ENCODE results near the gene TNS1. TPM values are rescaled to one million over a fixed set of nuclear protein-coding genes. Genes with fewer than 3 reads are reported as not detected.
A peak's percentile ranks its signal among the peaks of the same experiment; 100 is the strongest.

Gene TNS1
- total RNA-seq, 1 experiment from 2014 or later, result 3.1 TPM

DNA sequence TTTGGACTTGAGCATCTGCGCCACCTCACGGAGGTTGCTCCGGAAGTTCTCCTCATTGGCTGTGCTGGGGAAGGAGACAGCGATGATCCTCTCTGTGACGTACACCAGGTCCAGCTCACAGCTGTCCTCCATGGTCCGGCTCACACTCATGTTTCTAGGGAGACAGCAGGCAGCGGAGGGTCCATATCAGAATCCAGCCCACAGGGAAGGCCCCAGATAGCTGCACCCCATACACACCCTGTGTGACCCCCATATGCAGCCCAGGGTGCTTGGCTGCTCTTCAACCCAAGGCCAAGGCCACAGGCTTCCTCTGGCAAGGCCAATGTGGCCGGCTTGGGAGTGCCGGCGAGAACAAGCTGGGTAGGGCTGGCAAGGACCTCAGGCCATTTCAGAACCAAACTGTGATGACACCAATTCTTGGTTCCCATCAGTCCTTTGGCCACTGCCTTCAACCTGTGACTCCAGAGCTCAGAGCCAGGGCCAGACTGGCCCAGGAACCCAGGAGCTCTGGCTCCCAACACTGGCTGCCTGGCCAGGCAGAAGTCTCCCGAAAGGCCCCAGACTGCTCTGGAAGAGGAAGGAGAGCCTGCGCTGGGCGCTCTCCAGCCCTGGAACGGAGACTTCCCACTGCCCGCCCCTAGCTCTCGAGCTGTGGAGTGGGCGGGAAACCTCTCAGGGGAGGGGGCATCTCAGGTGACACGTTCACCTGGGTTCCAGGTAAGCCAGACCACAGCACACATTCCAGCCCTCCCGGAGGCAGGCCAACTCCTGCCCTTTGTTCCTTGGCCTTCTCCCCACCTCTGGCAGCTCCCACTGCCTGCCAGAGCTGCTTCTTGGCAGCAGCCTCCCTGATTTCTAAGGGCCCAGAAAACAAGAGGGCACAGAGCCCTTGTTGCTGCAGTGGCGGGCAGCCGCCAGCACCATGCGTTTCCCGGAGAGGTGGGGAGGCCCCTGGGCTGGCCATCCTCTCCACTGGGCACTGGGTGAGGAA lies 104.7 kb downstream of the TNS1 start:
- Histone ChIP-seq H3K27me3 (ENCODE audit: control insufficient read depth, insufficient read depth, low read length) (no peaks in the 10 kb centered on the region), H3K4me3 (ENCODE audit: insufficient read depth, low read depth, low read length) (no peak overlapping the region), H3K36me3 (replicated peaks; ENCODE audit: control insufficient read depth, insufficient read depth, low read length) (no peaks in the 10 kb centered on the region; the same call in 1 of the 2 replicates)
- peak; percentile 68 for DNase-seq

DNA sequence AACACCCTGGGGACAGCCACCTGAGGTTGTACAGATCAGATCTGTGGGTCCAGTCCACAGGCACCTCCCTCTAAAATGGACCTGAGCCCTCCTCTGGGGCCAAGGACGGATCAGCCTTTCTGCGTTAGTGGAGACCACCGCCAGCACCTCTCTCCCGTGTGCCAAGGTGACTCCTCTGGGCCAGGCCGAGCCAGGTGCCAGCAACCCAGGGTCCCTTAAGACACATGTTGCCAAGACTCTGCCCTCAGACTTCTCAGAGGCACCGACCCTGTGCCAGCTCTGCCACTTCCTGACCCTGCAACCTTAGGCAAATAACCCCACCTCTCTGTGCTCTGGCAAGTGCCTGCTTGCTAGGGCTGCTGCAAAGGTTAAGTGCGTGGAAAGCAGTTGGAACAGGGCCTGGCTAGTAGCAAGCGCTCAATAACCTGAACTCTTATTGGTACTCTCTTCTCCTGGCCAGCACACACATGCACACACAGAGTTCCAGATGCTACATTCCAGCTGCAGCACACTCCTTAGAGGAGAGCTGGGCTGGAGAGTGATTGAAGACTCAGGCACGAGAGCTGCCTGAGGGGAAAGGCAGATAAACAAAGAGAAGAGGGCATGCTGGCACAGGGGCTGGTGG lies 105.6 kb downstream of the TNS1 start:
- DNase-seq, result no peak
- H3K4me3 ChIP-seq (ENCODE audit: insufficient read depth, low read depth, low read length), result no peak overlapping the region
- no peaks in the 10 kb centered on the region; the same call in 1 of the 2 replicates for H3K36me3 ChIP-seq (replicated peaks; ENCODE audit: control insufficient read depth, insufficient read depth, low read length)
- no peaks in the 10 kb centered on the region for H3K27me3 ChIP-seq (ENCODE audit: control insufficient read depth, insufficient read depth, low read length)

DNA sequence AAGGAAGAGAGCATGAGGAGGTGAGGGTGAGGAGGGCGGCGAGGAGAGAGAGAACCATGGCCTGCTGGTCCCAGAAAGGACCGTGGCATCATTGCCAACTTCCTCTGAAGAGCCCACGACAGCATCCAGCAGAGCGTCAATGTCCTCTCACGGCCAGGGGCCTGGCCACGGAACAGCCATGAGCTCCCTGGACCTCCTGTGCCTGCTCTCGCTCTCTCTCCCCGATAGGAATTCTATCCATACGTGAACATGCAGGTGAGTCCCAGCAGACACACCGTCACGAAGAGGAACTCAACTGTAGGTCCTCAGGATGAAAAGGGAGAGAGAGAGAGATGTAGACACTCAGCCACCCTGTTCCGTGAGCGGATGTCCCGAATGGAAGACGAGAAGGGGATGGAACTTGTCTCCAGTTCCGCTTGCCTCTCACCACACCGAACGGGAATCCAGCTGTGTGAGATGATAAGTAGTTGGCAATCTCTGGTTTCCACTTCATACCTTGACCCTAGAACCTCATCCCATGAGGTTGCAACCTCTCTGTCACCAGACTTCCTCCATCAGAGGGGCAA lies 107.6 kb downstream of the TNS1 start:
- H3K36me3 ChIP-seq (replicated peaks; ENCODE audit: control insufficient read depth, insufficient read depth, low read length), result no peaks in the 10 kb centered on the region; the same call in 1 of the 2 replicates
- H3K27me3 ChIP-seq (ENCODE audit: control insufficient read depth, insufficient read depth, low read length), result no peaks in the 10 kb centered on the region
- no peak for DNase-seq
- no peak overlapping the region for H3K4me3 ChIP-seq (ENCODE audit: insufficient read depth, low read depth, low read length)

DNA sequence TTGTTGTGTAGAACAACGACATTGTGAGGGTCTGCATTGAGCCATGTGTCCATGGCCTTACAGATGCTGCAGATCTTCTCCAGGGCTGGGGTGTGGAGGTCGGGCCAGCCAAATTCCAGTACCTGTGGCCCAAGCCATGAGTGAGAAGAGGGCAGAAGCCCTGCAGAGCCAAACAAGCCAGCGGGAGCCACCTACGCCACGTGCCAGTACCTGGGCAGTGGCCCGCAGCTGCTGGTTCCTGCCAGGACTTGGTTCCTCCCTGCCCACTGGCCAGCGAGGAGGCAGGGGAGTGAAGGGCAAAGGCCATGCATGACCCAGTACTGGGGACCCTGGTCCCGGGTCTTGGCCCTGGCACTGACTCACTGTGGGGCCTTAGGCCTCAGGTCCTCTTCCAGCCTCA lies 109.4 kb downstream of the TNS1 start:
- Histone ChIP-seq H3K27me3 (ENCODE audit: control insufficient read depth, insufficient read depth, low read length) (no peaks in the 10 kb centered on the region), H3K36me3 (replicated peaks; ENCODE audit: control insufficient read depth, insufficient read depth, low read length) (no peaks in the 10 kb centered on the region; the same call in 1 of the 2 replicates), H3K4me3 (ENCODE audit: insufficient read depth, low read depth, low read length) (no peak overlapping the region)
- DNase-seq, result no peak

DNA sequence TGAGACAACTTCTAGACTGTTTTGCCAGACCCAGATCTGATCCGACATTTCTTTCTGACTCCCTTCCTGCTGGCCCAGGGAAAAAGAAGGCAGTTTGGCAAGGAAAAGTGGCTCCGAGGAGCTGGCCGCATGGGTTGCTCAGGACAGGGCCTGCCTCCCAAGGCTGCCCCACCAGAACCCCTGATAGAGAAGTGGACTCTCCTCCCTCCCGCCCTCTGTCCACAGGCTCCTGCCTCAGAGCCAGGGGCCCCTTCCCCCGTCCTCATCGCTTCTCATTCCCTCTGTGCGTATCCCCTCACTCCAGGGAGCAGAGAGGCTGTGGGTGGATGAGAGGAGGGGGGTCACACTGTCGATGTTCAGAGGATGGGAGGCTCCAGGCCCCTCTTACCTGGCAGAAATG lies 110.2 kb downstream of the TNS1 start:
- Histone ChIP-seq H3K27me3 (ENCODE audit: control insufficient read depth, insufficient read depth, low read length) (no peaks in the 10 kb centered on the region), H3K4me3 (ENCODE audit: insufficient read depth, low read depth, low read length) (no peak overlapping the region), H3K36me3 (replicated peaks; ENCODE audit: control insufficient read depth, insufficient read depth, low read length) (no peaks in the 10 kb centered on the region; the same call in 1 of the 2 replicates)
- no peak for DNase-seq

DNA sequence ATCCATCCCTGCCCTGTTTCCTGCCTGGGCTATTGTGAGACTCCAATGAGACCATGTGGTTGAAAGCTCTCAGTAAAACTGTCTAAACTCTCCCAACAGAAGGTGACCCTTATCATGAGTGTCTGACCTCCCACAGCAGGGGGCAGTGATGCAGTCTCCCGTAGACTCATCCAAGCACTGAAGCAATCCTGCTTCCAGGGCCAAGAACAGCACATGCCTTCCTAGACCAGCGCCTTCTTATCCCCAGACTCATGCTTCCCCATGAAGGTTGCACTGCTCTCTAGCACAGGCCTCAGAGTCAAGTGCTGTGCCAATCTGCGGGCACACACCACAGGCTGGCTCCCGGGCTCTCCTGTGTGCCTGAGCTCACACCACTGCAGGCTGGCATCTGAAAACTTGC lies 112.3 kb downstream of the TNS1 start:
- H3K27me3 ChIP-seq (ENCODE audit: control insufficient read depth, insufficient read depth, low read length), result no peaks in the 10 kb centered on the region
- no peak overlapping the region for H3K4me3 ChIP-seq (ENCODE audit: insufficient read depth, low read depth, low read length)
- DNase-seq, result no peak
- H3K36me3 ChIP-seq (replicated peaks; ENCODE audit: control insufficient read depth, insufficient read depth, low read length), result no peaks in the 10 kb centered on the region

DNA sequence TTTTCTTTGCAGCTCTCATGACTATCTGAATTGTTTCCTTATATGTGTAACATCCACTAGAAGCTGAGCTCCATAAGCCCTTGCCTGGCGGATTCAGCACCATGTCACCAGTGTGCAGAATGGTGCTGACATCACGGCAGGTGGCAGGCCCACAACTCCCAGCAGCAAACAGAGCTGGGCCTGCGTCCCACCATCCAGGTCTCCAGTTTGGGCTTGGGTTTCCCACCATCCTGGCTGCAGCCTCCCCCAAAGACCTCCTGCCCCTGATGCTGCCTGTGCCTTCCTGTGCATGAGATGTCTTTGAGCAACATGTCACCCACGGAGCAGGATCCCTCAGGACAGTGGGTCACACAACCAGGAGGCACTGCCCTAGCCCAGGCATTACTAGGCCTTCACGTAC lies 113.1 kb downstream of the TNS1 start:
- no peak overlapping the region for H3K4me3 ChIP-seq (ENCODE audit: insufficient read depth, low read depth, low read length)
- no peaks in the 10 kb centered on the region for H3K27me3 ChIP-seq (ENCODE audit: control insufficient read depth, insufficient read depth, low read length)
- DNase-seq, result no peak
- H3K36me3 ChIP-seq (replicated peaks; ENCODE audit: control insufficient read depth, insufficient read depth, low read length), result no peaks in the 10 kb centered on the region

DNA sequence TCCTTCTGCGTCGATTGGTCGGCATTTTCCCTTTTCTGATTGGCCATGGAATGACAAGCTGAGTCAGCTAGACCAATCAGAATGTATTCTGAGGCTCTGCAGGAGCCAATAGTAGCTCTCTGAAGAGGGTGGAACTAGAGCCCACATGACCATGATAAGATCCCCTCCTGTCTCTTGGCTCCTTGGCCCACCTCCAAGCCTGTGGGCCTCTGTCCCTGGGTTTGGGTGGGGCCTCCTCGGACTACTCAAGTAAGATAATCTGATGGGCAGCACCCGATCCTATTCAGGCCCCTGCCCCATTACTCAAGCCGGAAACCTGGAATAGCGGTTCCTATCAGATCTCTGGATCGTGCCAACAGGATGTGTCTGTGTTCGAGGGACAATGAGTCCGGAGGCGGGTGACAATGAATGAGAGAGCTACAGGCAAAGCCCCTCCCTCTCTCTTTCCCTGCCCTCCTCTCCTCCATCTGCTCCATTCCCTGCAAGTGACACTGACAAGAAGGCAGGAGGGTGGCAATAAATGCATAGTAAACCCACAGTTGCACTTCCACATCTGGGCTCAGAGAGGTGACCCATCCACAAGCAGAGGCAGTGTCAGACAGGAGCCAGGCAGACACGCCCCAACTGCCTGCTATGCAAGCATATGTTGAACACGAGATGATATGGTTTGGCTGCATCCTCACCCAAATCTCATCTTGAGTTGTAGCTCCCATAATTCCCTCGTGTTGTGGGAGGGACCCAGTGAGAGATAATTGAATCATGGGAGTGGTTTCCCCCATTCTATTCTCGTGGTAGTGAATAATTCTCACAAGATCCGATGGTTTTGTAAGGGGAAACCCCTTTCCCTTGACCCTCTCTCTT lies 114.7 kb downstream of the TNS1 start:
- no peaks in the 10 kb centered on the region for H3K27me3 ChIP-seq (ENCODE audit: control insufficient read depth, insufficient read depth, low read length)
- no peak for DNase-seq
- no peak overlapping the region for H3K4me3 ChIP-seq (ENCODE audit: insufficient read depth, low read depth, low read length)
- H3K36me3 ChIP-seq (replicated peaks; ENCODE audit: control insufficient read depth, insufficient read depth, low read length), result no peaks in the 10 kb centered on the region

DNA sequence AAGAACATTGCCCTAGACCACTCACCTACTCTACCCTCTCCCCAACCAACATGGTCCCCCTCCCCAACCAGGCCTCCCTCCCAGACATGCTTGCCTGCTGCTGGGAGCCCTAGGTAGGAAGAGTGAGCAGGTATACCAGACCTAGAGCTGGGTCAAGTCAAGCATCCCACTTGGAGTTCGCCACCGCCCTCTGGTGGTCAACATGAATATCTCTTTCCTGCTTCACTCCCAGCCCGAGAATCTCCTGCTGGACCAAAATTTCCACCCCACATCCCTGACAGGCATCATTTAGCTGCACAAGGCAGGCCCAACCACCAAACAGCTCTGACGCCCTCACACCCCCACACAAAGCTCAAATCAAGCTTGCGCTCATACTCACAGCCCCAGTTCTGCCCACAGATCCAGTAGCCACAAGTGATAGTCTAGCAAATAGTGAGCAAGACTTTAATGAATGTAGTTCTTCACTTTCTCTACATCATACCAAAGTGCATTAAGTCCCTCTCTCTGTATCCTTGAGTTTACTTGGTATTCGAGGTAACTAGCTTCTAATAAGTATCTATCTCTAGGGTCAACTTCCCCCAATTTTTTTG lies 116.0 kb downstream of the TNS1 start:
- DNase-seq, result peak; percentile 92
- Histone ChIP-seq H3K36me3 (replicated peaks; ENCODE audit: control insufficient read depth, insufficient read depth, low read length) (no peaks in the 10 kb centered on the region), H3K4me3 (ENCODE audit: insufficient read depth, low read depth, low read length) (no peak overlapping the region), H3K27me3 (ENCODE audit: control insufficient read depth, insufficient read depth, low read length) (no peaks in the 10 kb centered on the region)

DNA sequence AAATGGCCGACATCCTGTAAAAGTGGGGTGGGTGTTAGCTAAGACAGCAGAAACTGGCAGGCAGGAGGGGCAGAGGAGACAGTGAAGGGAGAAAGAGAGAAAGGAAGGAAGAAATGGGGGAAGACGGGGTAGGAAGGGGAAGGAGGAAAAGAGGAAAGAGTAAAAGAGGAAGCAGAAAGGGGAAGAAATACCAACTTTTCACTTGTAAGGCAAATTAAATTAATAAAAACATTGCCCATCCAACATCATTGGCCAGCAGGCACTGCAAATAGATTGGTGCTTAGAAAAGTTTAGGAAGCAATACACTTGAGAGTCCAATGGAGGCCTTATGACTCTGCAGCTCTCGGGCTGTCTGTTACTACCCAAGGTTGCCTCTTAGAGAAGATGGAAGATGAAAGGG lies 116.7 kb downstream of the TNS1 start:
- H3K27me3 ChIP-seq (ENCODE audit: control insufficient read depth, insufficient read depth, low read length), result no peaks in the 10 kb centered on the region
- H3K4me3 ChIP-seq (ENCODE audit: insufficient read depth, low read depth, low read length), result no peak overlapping the region
- no peak for DNase-seq
- H3K36me3 ChIP-seq (replicated peaks; ENCODE audit: control insufficient read depth, insufficient read depth, low read length), result no peaks in the 10 kb centered on the region

DNA sequence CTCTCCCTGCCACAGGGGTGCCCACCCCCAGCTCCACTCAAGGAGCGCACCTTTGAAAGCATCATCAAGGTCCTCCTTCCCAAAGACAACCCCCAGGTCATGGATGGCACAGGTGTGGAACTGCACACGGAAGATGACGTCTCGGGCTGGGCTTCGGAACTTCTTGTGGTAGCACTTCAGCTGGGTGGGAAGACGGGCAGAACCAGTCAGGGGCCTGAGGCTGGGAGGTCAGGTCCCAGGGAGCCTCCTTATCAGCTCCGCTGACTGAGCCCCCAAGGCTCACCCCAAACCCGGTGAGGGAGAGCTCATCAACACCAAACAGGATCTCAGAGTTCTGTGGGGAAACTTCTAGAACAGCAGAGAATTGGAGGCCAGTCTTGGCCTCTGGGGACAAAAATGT lies 117.8 kb downstream of the TNS1 start:
- Histone ChIP-seq H3K4me3 (ENCODE audit: insufficient read depth, low read depth, low read length) (no peak overlapping the region), H3K36me3 (replicated peaks; ENCODE audit: control insufficient read depth, insufficient read depth, low read length) (no peaks in the 10 kb centered on the region), H3K27me3 (ENCODE audit: control insufficient read depth, insufficient read depth, low read length) (no peaks in the 10 kb centered on the region)
- DNase-seq, result no peak

DNA sequence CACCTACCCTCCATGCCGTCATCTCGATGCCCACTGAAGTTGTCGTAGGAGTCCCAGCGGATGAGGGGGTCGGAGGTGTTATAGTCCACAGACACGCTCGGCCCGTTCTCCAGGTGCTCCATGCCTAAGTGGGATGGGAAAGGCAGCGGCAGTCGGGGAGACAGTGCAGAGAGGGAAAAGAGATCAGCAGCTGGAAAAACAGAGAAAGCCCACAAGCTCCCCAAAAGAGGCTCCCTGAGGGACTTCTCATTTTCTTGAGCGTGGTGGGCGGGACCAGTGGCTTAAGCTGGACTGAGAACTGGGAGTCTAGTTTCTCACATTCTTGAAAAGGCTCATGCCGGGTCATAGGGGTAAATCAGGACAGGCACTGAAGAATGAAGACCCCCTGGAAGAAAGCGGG lies 121.9 kb downstream of the TNS1 start:
- H3K36me3 ChIP-seq (replicated peaks; ENCODE audit: control insufficient read depth, insufficient read depth, low read length), result no peaks in the 10 kb centered on the region
- H3K27me3 ChIP-seq (ENCODE audit: control insufficient read depth, insufficient read depth, low read length), result no peaks in the 10 kb centered on the region
- DNase-seq, result no peak
- no peak overlapping the region for H3K4me3 ChIP-seq (ENCODE audit: insufficient read depth, low read depth, low read length)

DNA sequence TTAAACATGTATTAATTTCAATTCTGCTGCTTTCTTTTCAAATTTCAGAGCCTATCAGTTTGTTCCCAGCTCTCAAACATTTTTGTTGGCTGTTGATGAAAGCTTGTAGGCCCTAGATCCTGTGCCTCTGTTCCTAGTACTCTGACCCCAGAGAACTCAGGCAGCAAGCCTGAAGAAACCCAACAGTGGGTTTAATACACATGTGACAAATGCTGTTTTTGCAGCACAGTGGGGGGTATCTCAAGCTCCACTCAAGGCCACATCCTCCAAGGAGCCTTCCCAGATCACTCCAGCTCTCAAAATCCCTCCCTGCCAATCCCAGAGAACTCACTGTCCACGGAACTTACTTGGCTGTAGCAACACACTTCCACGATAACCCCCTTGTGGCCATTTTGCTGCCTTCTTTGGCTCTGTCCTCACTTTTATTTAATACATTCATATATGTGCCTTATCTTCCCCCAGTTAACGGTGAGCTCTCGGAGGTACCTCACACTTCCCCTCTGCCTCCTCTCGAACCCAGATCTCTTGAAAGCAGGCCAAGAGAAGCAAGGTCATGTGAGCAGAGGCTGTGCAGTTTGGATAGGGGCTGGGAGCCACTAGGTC lies 122.4 kb downstream of the TNS1 start:
- no peaks in the 10 kb centered on the region for H3K36me3 ChIP-seq (replicated peaks; ENCODE audit: control insufficient read depth, insufficient read depth, low read length)
- no peak for DNase-seq

More for the DNA sequence above, 122.4 kb downstream of the TNS1 start:
- no peaks in the 10 kb centered on the region for H3K27me3 ChIP-seq (ENCODE audit: control insufficient read depth, insufficient read depth, low read length)
- no peak overlapping the region for H3K4me3 ChIP-seq (ENCODE audit: insufficient read depth, low read depth, low read length)

All from H7 (cell line).